Stimulated activated CD8-positive, alpha-beta memory T cell treated with anti-CD3 and anti-CD28 coated beads, Interleukin-12 subunit alpha, Interleukin-12 subunit beta, amount 100 ng/mL, for 4 hours (primary cell): Measurements from ENCODE around the gene ZNF646.
A peak's percentile ranks its signal among the peaks of the same experiment; 100 is the strongest.
"Not testable (repeated sequence)": the region's sequence is repeated elsewhere in the genome, so short reads cannot be mapped to it uniquely, and the experiment has no call there.

Experiments
- DNase-seq: peaks from one replicate; pipeline ENCODE4 v3.0.0-alpha.2; 2020; ENCODE audit warnings: low read depth

ZNF646 gene

GRCh38 chr16:31083981-31084380 is 9.8 kb downstream of the ZNF646 start:
- DNase-seq, result no peak

GRCh38 chr16:31084584-31085302 is 10.5 kb downstream of the ZNF646 start:
- DNase-seq, result no peak

GRCh38 chr16:31085411-31085810 is 11.2 kb downstream of the ZNF646 start:
- no peak for DNase-seq

- DNase-seq, result no peak
These were observed 11.8 kb downstream of the ZNF646 start for GRCh38 chr16:31085873-31086628.

GRCh38 chr16:31086629-31086906 is 12.3 kb downstream of the ZNF646 start:
- DNase-seq, result no peak

- no peak for DNase-seq
These were observed 13.3 kb downstream of the ZNF646 start for GRCh38 chr16:31087481-31087880.

GRCh38 chr16:31087971-31088370 is 13.7 kb downstream of the ZNF646 start:
- no peak for DNase-seq

- no peak for DNase-seq
These were observed 14.4 kb downstream of the ZNF646 start, which contains the start of gene PRSS53 for GRCh38 chr16:31088459-31089183. Gene PRSS53 (minus strand): TSS chr16:31088943. CDS start chr16:31088809, 134 bp downstream.

GRCh38 chr16:31089199-31089598 is 15.0 kb downstream of the ZNF646 start:
- DNase-seq, result no peak

GRCh38 chr16:31090540-31090939 is 16.3 kb downstream of the ZNF646 start:
- DNase-seq, result no peak

- no peak for DNase-seq
These were observed 18.1 kb downstream of the ZNF646 start for GRCh38 chr16:31092330-31092729.

- DNase-seq, result no peak
These were observed 19.0 kb downstream of the ZNF646 start for GRCh38 chr16:31093132-31093703.

GRCh38 chr16:31094088-31094423 is 19.8 kb downstream of the ZNF646 start:
- DNase-seq, result no peak

GRCh38 chr16:31094424-31095120 is 20.4 kb downstream of the ZNF646 start, which contains the start of gene VKORC1:
Gene VKORC1 (minus strand): TSS chr16:31094797. CDS start chr16:31094729, 68 bp downstream.
- peak; percentile 71 for DNase-seq

- DNase-seq, result no peak
These were observed 25.8 kb downstream of the ZNF646 start for GRCh38 chr16:31099860-31100638.

GRCh38 chr16:31100876-31101641 is 26.8 kb downstream of the ZNF646 start:
- DNase-seq, result not testable (repeated sequence)

- peak; percentile 63 for DNase-seq
These were observed 31.5 kb downstream of the ZNF646 start for GRCh38 chr16:31105677-31106213.

- DNase-seq, result no peak
These were observed 32.6 kb downstream of the ZNF646 start for GRCh38 chr16:31106509-31107464.

GRCh38 chr16:31107465-31107867 is 33.2 kb downstream of the ZNF646 start:
- no peak for DNase-seq
